GM11168 (cell line): Measurements from ENCODE around the gene TMEM14A.

Experiments
- in situ Hi-C: fragments of 300-500 bp; cut with MboI; formaldehyde crosslinking; loops from one replicate; pipeline ENCODE4 v1.12.0; 2022; ENCODE audit warnings: low sequenced_read_pairs; ENCODE audit not compliant: unreplicated experiment

TMEM14A gene

GRCh38 chr6:52727908-52728307, 57.0 kb downstream of the TMEM14A start:
- in situ Hi-C loops = no loop called here

- in situ Hi-C loops = no loop called here
Observed at GRCh38 chr6:52728394-52728793, 57.5 kb downstream of the TMEM14A start.

GRCh38 chr6:52729576-52729975, 58.7 kb downstream of the TMEM14A start:
- in situ Hi-C loops = no loop called here

- in situ Hi-C loops = no loop called here
Observed at GRCh38 chr6:52731719-52732118, 60.8 kb downstream of the TMEM14A start.

- in situ Hi-C loops = no loop called here
Observed at GRCh38 chr6:52733172-52733571, 62.3 kb downstream of the TMEM14A start.

GRCh38 chr6:52734072-52734471, 63.2 kb downstream of the TMEM14A start:
- in situ Hi-C loops = no loop called here

GRCh38 chr6:52735071-52735470, 64.2 kb downstream of the TMEM14A start:
- in situ Hi-C loops = no loop called here

- in situ Hi-C loops = no loop called here
Observed at GRCh38 chr6:52736145-52736544, 65.2 kb downstream of the TMEM14A start.
